ENCODE data around the gene DENND6B.

- no peak for TF ChIP-seq REST (IDR thresholded peaks at IDR 0.05; ENCODE audit: borderline replicate concordance in 1 of 2, low read depth in 1 of 2, low read length in 2 of 2)
- no peak for TF ChIP-seq EZH2 (conservative IDR thresholded peaks at IDR 0.05; ENCODE audit: low read depth, low read length)
- no peak for TF ChIP-seq CTCF (CRISPR knock-in tag; IDR thresholded peaks at IDR 0.05)
- TF ChIP-seq ZNF724P (CRISPR knock-in tag; IDR thresholded peaks at IDR 0.05; ENCODE audit: borderline replicate concordance): no peak
- no peak for TF ChIP-seq MYNN (CRISPR knock-in tag; IDR thresholded peaks at IDR 0.05; ENCODE audit: low read depth)
- TF ChIP-seq ZBTB37 (CRISPR knock-in tag; IDR thresholded peaks at IDR 0.05): no peak
- no peak for TF ChIP-seq ZNF747 (CRISPR knock-in tag; IDR thresholded peaks at IDR 0.05; ENCODE audit: borderline replicate concordance)
- TF ChIP-seq NR3C1 (CRISPR knock-in tag; IDR thresholded peaks at IDR 0.05): no peak
Observed at GRCh38 chr22:50303848-50304527, 22.8 kb downstream of the DENND6B start.

Data from HepG2 (cell line).